ENCODE measurements around the gene LTA. TPM values are rescaled to one million over a fixed set of nuclear protein-coding genes. Genes with fewer than 3 reads are reported as not detected.

The LTA gene
- total and polyA plus RNA-seq, 2 donors (not counting 3 experiments of a cell fraction or from before 2014, with no cell fraction given): 0.46 TPM; not detected in 1

GRCh38 chr6:31543639-31544038, 28.4 kb upstream of the LTA start:
- H4K20me1 ChIP-seq (replicated peaks; ENCODE audit: control insufficient read depth, extremely low read depth, insufficient read depth, low read length): peaks cover 7% of the 10 kb centered on the region
- POLR2A ChIA-PET: interaction anchor here (1.3 kb wide), 1 partner anchor 78 kb away, joined by 3 read pairs; no protein-coding TSS in a partner anchor
- intact Hi-C loops (cut with micrococcal nuclease): loop anchor here (10.0 kb wide), 1 partner anchor 191 kb away; the partner anchor contains the start of gene CLIC1
- TF ChIP-seq JUN (IDR thresholded peaks at IDR 0.05; ENCODE audit: borderline replicate concordance, insufficient read depth, insufficient read length, low read depth): no peak
- no peak for TF ChIP-seq POLR2A (IDR thresholded peaks at IDR 0.05; ENCODE audit: low read depth, low read length)
- no peak for TF ChIP-seq MYC (IDR thresholded peaks at IDR 0.05; ENCODE audit: low read depth, low read length)
- no peak for TF ChIP-seq CTCF (IDR thresholded peaks at IDR 0.05; ENCODE audit: extremely low read depth in 1 of 2, insufficient read depth in 1 of 2, low read depth in 1 of 2, low read length in 2 of 2)
- TF ChIP-seq GATA2 (IDR thresholded peaks at IDR 0.05; ENCODE audit: insufficient read depth, insufficient read length, low read depth, low read length): no peak
- TF ChIP-seq MAX (IDR thresholded peaks at IDR 0.05; ENCODE audit: insufficient read depth, insufficient read length): no peak
- TF ChIP-seq EZH2 (IDR thresholded peaks at IDR 0.05; ENCODE audit: borderline replicate concordance, low read depth, low read length, severe bottlenecking): no peak
- no peaks in the 10 kb centered on the region for H3K27me3 ChIP-seq (ENCODE audit: control insufficient read depth in 2 of 2, insufficient read depth in 2 of 2, low read length in 2 of 2)
- FAIRE-seq (no peak), DNase-seq (ENCODE audit: low read depth, low spot score) (no peak)
- no TSS peak for BruUV-seq (replicated peaks)
- no peak overlapping the region for H3K4me2 ChIP-seq (ENCODE audit: insufficient read depth, low read length)
- H3K27ac ChIP-seq (ENCODE audit: insufficient read depth, low read depth, low read length): no peak overlapping the region
- dilution Hi-C loops (cut with MboI; ENCODE audit: extremely low pct_ligation_motif_present, low sequenced_read_pairs): no loop called here
- H2AFZ ChIP-seq (ENCODE audit: low read depth, low read length): no peak overlapping the region
- peaks cover 8 to 16% of the 10 kb centered on the region in 2 experiments for H3K36me3 ChIP-seq (ENCODE audit: control insufficient read depth in 2 of 2, extremely low read depth in 1 of 2, insufficient read depth in 2 of 2, low read length in 2 of 2)
- CTCF ChIA-PET: interaction anchor here (31.0 kb wide), 1 partner anchor 45 kb away, joined by 1517 read pairs; the partner anchor contains the start of genes LST1, LTB, NCR3 and TNF
- H3K9ac ChIP-seq (replicated peaks; ENCODE audit: extremely low read depth, insufficient read depth, low read length): no peak overlapping the region
- H3K9me3 ChIP-seq (replicated peaks; ENCODE audit: control insufficient read depth, insufficient read depth, low read length): no peaks in the 10 kb centered on the region
- H3K4me1 ChIP-seq (ENCODE audit: control insufficient read depth, extremely low read depth, insufficient read depth, low read length): peaks cover 38% of the 10 kb centered on the region
- H3K79me2 ChIP-seq (ENCODE audit: control insufficient read depth, insufficient read depth, low read length): peaks cover 39% of the 10 kb centered on the region
- H3K9me1 ChIP-seq (replicated peaks; ENCODE audit: control insufficient read depth, extremely low read depth, insufficient read depth, low read length): no peaks in the 10 kb centered on the region
- H3K4me3 ChIP-seq (replicated peaks in 1 of 3; ENCODE audit: insufficient read depth in 1 of 3, low read depth in 1 of 3, low read length in 3 of 3): no peak overlapping the region
